ENCODE results near the gene SMTNL1.
"Not testable (repeated sequence)": the region's sequence is repeated elsewhere in the genome, so short reads cannot be mapped to it uniquely, and the experiment has no call there.

Gene SMTNL1

GRCh38 chr11:57508341-57509170 lies 28.8 kb upstream of the SMTNL1 start:
- no peak for DNase-seq

- DNase-seq: no peak
Observed at GRCh38 chr11:57511741-57512430, 25.5 kb upstream of the SMTNL1 start.

DNA sequence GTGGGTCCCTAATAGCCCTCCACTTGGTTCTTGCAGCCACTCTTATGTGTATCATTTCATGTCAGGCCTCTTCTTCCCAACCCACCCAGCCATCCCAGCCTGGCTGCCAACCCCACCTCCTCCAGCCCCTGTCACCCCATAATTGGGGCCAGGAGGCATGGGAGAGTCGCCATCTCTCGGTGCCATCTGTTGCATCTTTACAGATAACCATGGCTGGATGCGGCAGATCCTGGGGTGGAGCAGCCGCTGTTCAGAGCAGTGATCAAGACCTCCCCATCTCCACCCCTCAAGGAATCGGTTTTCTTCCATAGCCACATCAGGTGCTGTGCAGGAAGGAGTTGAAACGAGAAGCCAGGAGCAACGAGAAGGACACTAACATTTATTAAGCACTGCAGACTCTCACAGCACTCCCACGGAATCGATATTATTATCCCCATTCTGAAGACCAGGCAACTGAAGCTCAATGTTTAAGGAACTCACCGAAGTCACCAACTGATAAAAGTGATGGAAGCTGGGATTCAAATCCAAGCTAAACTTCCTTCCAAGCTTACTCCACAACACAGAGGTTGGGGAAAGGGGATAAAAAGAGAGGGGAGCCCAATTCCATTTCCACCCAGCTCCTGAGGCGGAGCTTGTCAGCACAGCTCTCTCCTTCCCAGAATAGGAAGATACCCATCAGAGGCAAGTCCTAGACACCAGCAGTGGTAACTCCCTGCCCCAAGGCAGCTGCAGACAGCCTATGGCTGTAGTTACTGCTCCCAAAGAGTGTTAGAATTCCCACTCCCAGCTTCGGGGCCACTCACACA lies 24.5 kb upstream of the SMTNL1 start:
- no peak for DNase-seq

DNA sequence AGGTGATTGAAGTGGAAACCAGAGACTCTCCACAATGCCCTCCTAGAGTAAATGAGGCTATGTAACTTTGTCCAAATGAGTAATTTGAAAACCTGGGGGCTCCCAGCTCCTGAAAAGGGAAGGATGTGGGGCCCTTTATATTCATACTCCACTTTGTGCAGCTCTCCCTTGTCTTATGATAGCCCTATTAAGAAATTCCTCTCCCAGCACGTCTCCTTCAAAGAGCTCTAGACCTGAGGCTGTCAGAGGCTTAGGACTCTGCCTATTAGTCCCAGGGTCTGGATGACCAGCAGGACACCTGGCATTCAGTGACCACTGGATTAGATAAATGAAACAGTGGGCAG lies 24.0 kb upstream of the SMTNL1 start:
- no peak for DNase-seq

DNA sequence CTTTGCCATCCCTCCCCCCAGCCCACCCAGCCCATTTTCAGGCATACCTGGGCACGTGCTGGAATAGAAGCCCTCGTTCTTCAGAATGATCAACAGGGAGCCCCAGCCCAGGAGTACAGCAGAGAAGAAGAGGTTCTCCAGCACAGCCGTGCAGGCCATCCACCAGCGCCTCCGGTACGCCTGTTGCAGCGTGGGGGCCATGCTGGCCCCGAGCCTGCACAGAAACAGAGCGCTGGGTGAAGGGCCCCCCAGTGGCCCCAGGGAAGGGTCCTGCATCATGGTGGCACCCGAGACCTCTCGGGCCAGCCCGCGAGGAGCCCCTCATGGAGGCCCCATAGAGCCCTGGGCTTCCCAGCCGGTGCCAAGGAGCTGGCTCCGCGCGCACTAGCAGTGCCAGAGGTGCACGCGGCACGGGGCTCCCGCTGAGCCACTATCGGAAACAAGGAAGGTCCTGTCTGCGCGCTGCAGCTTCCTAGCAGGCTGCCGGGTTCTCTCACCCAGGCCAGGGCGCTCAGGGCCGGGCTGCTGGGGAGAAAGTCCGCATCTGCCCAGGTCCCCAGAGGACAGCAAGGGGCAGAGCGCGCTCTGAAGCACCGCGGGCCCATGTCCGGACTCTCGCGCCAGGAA lies 23.4 kb upstream of the SMTNL1 start:
- peak; percentile 44 to 56 for DNase-seq

DNA sequence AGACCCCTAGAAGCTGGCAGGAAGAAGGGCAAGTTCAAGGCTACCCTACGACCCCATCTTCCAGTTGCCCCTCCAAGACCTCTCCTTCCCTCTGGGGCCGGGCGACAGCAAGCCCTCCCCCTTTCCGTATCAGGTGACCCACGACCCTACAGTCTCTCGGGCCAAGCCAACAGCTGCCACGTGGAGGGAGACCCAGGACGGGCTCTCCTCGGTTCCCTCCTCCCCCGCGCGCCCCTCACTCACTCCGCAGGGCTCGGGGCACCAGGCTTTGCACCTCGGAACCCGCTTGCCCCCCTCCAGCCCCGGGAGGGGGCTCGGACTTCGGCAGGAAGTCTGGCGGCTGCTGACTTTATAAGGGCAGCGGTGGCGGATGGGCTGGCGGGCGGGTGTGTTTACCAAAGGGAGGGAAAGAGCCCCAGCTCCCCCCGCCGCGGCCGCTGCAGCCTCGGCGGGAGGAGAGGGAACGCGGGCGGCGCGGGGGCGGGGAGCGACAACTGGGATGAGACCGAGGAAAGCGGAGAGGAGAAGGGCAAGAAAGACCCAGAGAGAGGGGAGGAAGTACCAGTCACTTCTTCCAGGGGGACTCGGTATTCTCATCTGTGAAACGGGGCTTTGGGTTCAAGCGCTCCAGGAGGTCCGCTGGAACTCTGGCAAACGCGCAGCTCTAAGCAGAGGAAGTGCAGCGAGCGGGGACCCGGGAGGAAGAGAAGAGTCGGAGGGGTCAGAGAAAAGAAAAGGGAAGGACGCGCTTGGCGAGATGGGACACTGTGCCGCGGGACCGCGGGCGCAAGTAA lies 22.7 kb upstream of the SMTNL1 start:
- peak; percentile 55 to 69 for DNase-seq

GRCh38 chr11:57515332-57516060 lies 21.9 kb upstream of the SMTNL1 start, which contains the start of gene SLC43A1:
TSS of gene SLC43A1 (minus strand) at chr11:57515702. CDS start at chr11:57514111, 1,591 bp downstream.
- peak; percentile 53 to 66 for DNase-seq

DNA sequence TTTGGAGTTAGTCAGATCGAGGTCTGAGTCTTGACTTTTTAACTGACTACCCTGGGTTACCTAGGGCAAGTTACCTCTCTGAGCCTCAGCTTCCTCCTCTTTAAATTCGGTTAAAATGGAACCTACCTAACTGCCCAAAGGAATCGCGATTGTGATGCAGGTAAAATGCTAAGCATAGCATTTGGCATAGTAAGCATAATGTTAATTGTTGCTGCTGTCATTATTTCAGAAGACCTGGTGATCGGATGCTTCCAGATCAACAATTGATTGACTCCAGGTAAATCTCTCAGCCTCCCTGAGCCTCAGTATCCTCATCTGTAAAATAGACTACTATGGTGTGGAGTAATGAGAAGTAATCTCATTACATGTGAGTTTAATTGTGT lies 21.3 kb upstream of the SMTNL1 start:
- no peak for DNase-seq

- DNase-seq: no peak
Observed at GRCh38 chr11:57521116-57521515, 16.3 kb upstream of the SMTNL1 start.

DNA sequence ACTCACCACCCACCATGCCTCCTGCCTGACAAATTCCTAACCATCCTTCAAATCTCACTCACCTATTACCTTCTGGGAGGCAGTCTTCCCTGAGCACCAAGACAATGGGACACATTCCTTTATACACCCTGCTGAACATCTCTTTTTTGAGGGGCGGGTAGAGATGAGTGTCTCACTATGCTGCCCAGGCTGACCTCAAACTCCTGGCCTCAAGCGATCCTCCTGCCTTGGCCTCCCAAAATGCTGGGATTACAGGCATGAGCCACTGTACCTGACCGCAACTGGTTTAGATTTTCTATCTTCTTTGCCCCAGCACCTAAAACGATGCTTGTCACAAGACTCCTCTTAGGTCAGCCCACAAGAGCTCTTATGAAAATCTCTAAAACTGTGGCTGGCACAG lies 14.0 kb upstream of the SMTNL1 start:
- DNase-seq: no peak

- peak; percentile 80 to 83 for DNase-seq
Observed at GRCh38 chr11:57527056-57527631, 10.3 kb upstream of the SMTNL1 start.

DNA sequence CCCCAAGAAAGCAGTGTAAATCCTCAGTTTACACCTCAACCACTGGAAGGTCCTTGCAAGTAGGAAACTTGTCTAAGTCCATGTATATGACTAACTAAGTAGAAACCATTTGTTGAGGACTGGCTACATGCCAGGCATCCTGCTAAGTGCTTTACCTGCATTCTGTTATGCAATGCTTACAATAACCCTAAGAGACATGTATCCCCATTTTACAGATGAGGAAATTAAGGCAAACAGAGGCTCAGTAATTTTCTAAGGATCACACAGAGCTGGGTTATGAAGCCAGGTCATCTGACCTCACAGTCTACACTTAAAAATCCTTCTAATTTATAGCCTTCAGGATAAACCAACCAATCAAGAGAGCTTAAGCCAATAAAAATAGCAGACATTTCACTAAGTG lies 8.4 kb upstream of the SMTNL1 start:
- DNase-seq: no peak

- peak in 1 of 2 donors; percentile 26 for DNase-seq
Observed at GRCh38 chr11:57530215-57530595, 7.2 kb upstream of the SMTNL1 start.

DNA sequence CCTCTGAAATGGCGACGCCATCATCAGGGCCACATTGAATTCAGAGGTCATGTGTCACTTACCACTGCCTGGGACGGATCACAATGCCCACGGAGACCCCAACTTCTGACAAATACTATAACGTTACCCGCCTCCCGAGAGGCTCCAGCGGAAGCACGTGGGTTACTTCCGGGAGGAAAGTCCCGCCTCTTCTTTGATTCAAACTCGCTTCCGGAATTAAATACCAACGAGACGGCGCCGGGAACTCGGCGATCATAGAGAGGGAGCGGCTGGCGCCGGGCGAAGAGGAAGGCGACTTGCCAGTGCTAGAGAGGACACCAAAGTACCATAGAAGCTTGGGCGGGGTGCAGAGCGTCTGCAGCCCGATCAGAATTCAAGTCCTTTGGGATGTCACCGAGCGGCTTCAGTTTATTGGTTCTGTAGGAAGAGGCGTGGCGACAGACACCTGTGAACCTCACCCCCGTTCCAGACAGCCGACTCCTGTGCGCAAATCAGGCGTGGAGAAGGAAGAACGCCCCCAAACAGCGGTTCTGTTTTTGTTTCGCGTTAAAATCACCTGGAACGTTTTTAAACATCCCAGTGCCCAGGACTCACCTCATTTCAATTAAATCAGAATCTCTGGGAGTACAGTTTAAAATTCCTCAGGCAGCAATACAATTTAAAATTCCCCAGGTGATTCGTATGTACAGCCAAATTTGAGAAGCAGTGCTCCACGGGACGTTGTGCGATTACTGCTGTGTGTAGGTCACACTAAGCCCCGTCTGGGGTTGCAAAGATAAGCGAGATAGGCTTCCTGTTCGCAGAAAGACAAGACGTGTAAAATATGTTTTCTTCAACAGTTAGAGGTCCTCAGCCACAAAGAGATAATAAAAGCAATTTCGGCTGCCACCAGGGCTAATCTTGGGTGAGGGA lies 6.5 kb upstream of the SMTNL1 start, which contains the start of gene TIMM10:
TSS of gene TIMM10 (minus strand) at position 159 of the 912 bp plus-strand sequence. CDS start 565 bp downstream, outside the sequence.
- DNase-seq: peak; percentile 92

- not testable (repeated sequence) for DNase-seq
Observed at GRCh38 chr11:57534449-57534848, 2.9 kb upstream of the SMTNL1 start.

DNA sequence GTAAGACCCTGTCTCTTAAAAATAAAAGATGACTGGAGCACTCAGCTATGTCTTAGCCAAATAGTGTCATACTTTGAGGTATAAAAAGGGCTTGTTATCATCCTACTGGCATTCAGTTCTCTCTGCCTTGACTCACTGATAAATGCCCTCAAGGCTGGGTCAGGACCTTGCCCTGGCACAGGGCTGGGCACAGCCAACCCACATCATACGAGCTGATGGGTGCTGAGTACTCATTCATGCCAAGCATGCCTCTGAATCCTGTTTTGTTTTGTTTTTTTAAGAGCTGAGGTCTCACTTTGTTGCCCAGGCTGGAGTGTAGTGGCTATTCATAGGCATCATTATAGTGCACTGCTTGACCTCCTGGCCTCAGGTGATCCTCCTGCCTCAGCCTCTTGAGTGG lies 1.9 kb downstream of the SMTNL1 start:
- DNase-seq: no peak

DNA sequence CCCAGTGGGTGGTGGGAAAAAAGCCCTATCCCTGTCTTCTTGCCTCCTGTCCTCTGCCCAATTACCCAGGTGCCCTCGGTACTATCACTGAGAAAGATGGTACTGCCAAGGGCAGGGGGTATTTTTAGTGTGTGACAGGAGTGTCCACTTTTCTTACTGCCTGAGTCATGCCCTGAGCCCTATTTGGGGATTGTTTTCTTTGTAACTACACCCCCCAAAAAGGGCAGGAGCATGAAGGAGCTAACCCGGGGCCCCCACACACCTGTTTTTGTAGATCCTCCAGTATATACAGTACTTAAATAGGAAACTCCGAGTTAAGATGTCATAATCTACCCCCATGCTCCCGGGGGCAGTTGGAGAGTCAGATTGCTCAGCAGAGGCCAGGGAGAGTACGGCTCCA lies 3.8 kb downstream of the SMTNL1 start:
- DNase-seq: no peak

DNA sequence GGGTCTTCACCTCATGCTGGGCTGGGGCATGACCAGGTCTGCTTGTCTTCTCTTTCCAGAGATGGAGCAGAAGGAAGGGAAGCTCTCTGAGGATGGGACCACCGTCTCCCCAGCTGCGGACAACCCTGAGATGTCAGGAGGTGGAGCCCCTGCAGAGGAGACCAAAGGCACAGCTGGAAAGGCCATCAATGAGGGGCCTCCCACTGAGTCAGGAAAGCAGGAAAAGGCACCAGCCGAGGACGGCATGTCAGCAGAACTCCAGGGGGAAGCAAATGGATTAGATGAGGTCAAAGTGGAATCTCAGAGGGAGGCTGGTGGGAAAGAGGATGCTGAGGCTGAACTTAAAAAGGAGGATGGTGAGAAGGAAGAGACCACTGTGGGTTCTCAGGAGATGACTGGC lies 5.2 kb downstream of the SMTNL1 start:
- DNase-seq: no peak

DNA sequence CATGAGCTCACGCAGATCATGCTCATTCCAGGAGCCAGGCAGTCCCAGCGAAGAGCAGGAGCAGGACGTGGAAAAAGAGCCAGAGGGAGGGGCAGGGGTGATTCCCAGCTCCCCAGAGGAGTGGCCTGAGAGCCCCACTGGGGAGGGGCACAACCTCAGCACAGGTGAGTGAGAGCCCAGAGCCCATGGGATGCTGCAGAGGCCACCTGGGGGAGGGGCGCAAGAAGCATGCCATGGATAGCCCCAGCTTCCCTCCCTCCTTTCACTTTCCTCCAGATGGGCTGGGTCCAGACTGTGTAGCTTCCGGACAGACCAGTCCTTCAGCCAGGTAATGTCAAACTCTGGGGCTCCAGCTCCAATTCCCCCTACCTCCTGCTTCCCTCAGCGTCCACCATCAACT lies 6.2 kb downstream of the SMTNL1 start:
- no peak for DNase-seq

DNA sequence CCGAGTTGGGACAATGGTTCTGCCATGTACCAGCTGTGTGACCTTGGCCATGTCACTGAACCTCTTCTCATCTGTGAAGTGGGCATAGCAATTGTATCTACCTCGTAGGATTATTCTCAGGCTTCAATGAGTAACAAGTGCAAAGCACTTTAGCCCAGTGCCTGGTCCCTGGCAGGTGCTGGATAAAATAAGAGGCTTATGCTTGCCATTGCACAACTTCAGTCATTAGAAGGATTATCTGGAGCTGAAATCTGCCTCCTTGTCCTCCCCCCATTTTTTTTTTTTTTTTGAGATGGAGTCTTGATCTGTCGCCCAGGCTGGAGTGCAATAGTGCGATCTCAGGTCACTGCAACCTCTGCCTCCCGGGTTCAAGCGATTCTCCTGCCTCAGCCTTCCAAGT lies 7.2 kb downstream of the SMTNL1 start:
- DNase-seq: no peak

Measured in stimulated activated CD4-positive, alpha-beta T cell treated with anti-CD3 and anti-CD28 coated beads, Interleukin-2, amount 100 ng/mL, for 24 hours (primary cell).